GM11168 (cell line): ENCODE measurements around the gene TMEM219.
"Not testable (repeated sequence)": the region's sequence is repeated elsewhere in the genome, so short reads cannot be mapped to it uniquely, and the experiment has no call there.

Source experiments
- in situ Hi-C: fragments of 300-500 bp; cut with MboI; formaldehyde crosslinking; loops from one replicate; pipeline ENCODE4 v1.12.0; 2022; ENCODE audit warnings: low sequenced_read_pairs; ENCODE audit not compliant: unreplicated experiment

Gene TMEM219

GRCh38 chr16:29961479-29962343 lies at the start of gene TMEM219:
TMEM219 (plus strand) TSS chr16:29962079; CDS start chr16:29963144, 1,065 bp downstream.
- in situ Hi-C loops = no loop called here

GRCh38 chr16:29912087-29912486 lies 49.8 kb upstream of the TMEM219 start:
- in situ Hi-C loops = no loop called here

- in situ Hi-C loops = no loop called here
Measured at GRCh38 chr16:29913514-29913913, 48.4 kb upstream of the TMEM219 start.

GRCh38 chr16:29915590-29916247 lies 46.2 kb upstream of the TMEM219 start:
- in situ Hi-C loops = no loop called here

- in situ Hi-C loops = no loop called here
Measured at GRCh38 chr16:29916979-29917378, 44.9 kb upstream of the TMEM219 start.

- in situ Hi-C loops = no loop called here
Measured at GRCh38 chr16:29920288-29921033, 41.4 kb upstream of the TMEM219 start.

- in situ Hi-C loops = no loop called here
Measured at GRCh38 chr16:29921034-29921385, 40.9 kb upstream of the TMEM219 start.

- in situ Hi-C loops = no loop called here
Measured at GRCh38 chr16:29922326-29922725, 39.6 kb upstream of the TMEM219 start.

- in situ Hi-C loops = no loop called here
Measured at GRCh38 chr16:29922986-29923501, 38.8 kb upstream of the TMEM219 start.

- in situ Hi-C loops = no loop called here
Measured at GRCh38 chr16:29925105-29925756, 36.6 kb upstream of the TMEM219 start.

- in situ Hi-C loops = no loop called here
Measured at GRCh38 chr16:29925781-29926710, 35.8 kb upstream of the TMEM219 start, which contains the start of gene KCTD13. KCTD13 (minus strand) TSS chr16:29926226; CDS start chr16:29926033, 193 bp downstream.

- in situ Hi-C loops = no loop called here
Measured at GRCh38 chr16:29926711-29927052, 35.2 kb upstream of the TMEM219 start.

GRCh38 chr16:29927070-29927905 lies 34.6 kb upstream of the TMEM219 start:
- in situ Hi-C loops = no loop called here

- in situ Hi-C loops = not testable (repeated sequence)
Measured at GRCh38 chr16:29931750-29932149, 30.1 kb upstream of the TMEM219 start.

GRCh38 chr16:29940656-29941055 lies 21.2 kb upstream of the TMEM219 start:
- in situ Hi-C loops = no loop called here

GRCh38 chr16:29943846-29944799 lies 17.8 kb upstream of the TMEM219 start:
- in situ Hi-C loops = no loop called here

GRCh38 chr16:29947897-29948296 lies 14.0 kb upstream of the TMEM219 start:
- in situ Hi-C loops = no loop called here
